OCI-LY7 (cell line): ENCODE results near the gene RPS15. TPM values are rescaled to one million over a fixed set of nuclear protein-coding genes. Genes with fewer than 3 reads are reported as not detected.

Source experiments
- BruUV-seq: library from RNA; stranded (reverse); fragments of 400-500 nt; replicated peaks from 2 replicates; lab custom pipeline; 2021; lab: Mats Ljungman, UMichigan
- CTCF ChIA-PET: fragments of 300-600 bp; sonication (Branson Sonifier 250); formaldehyde crosslinking; loops from one replicate; lab custom pipeline; 2022; ENCODE audit warnings: antibody characterized with exemption; ENCODE audit not compliant: unreplicated experiment; lab: Charles Lee
- POLR2A ChIA-PET: fragments of 300-600 bp; sonication (Branson Sonifier 250); formaldehyde crosslinking; loops from one replicate; lab custom pipeline; 2022; ENCODE audit warnings: antibody characterized with exemption; lab: Charles Lee
- DNase-seq: peaks from one replicate; pipeline ENCODE4 v3.0.0-alpha.2; 2015; ENCODE audit warnings: low spot score
- H2AFZ ChIP-seq: fragments of 200-600 bp; sonication (generic), shearing (Covaris generic); 2 replicates; pipeline ENCODE4 v1.6.1; 2014; ENCODE audit warnings: mild to moderate bottlenecking, antibody characterized with exemption, low read length, moderate library complexity
- H3K27ac ChIP-seq: fragments of 200-600 bp; sonication (generic); 2 replicates; pipeline ENCODE4 v1.5.1; 2014; ENCODE audit warnings: mixed run types, low read depth, mild to moderate bottlenecking, moderate library complexity, low read length, inconsistent platforms; ENCODE audit not compliant: poor library complexity, severe bottlenecking
- H3K36me3 ChIP-seq: fragments of 200-600 bp; sonication (generic); 2 replicates; pipeline ENCODE4 v1.6.1; 2014; ENCODE audit warnings: mild to moderate bottlenecking, antibody characterized with exemption, low read length, moderate library complexity, mixed read lengths; ENCODE audit not compliant: insufficient read depth
- H3K4me1 ChIP-seq: fragments of 200-600 bp; sonication (generic); 2 replicates; pipeline ENCODE4 v1.5.1; 2014; ENCODE audit warnings: mild to moderate bottlenecking, low read length; ENCODE audit not compliant: insufficient read depth, poor library complexity, severe bottlenecking
- H3K4me2 ChIP-seq: fragments of 200-600 bp; sonication (generic); 2 replicates; pipeline ENCODE4 v1.6.1; 2014; ENCODE audit warnings: mild to moderate bottlenecking, low read length
- H3K4me3 ChIP-seq: fragments of 200-600 bp; sonication (generic); 2 replicates; pipeline ENCODE4 v1.5.1; 2014; ENCODE audit warnings: mild to moderate bottlenecking, low read depth, low read length; ENCODE audit not compliant: poor library complexity, severe bottlenecking
- H3K79me2 ChIP-seq: fragments of 200-600 bp; sonication (generic); 2 replicates; pipeline ENCODE4 v1.6.1; 2016; ENCODE audit warnings: low read depth, mild to moderate bottlenecking, low read length, moderate library complexity, mixed read lengths; ENCODE audit not compliant: insufficient read depth
- H3K9me2 ChIP-seq: fragments of 200-600 bp; sonication (generic); 2 replicates; pipeline ENCODE4 v1.6.1; 2016; ENCODE audit warnings: mild to moderate bottlenecking, low read length, mixed read lengths; ENCODE audit not compliant: insufficient read depth
- H3K9me3 ChIP-seq: fragments of 200-600 bp; sonication (generic); 2 replicates; pipeline ENCODE4 v1.6.1; 2014; ENCODE audit warnings: mild to moderate bottlenecking, mixed run types, low read length, mixed read lengths
- H4K20me1 ChIP-seq: fragments of 200-600 bp; sonication (generic); 2 replicates; pipeline ENCODE4 v1.6.1; 2014; ENCODE audit warnings: mild to moderate bottlenecking, antibody characterized with exemption, low read length, moderate library complexity, mixed read lengths; ENCODE audit not compliant: insufficient read depth
- EZH2phosphoT487 ChIP-seq: fragments of 200-600 bp; sonication (generic); IDR thresholded peaks from 2 replicates; pipeline ENCODE4 v1.6.1; 2018; ENCODE audit warnings: low read depth, borderline replicate concordance, mild to moderate bottlenecking, mixed run types, antibody characterized with exemption, low read length, moderate library complexity, mixed read lengths
- intact Hi-C: fragments of 100-400 bp; cut with micrococcal nuclease; formaldehyde crosslinking; loops from one replicate; pipeline ENCODE4 v1.10.0; 2022; ENCODE audit not compliant: unreplicated experiment
- total RNA-seq, 2 experiments: library from RNA; depleted of rRNA in 1 of 2; stranded (reverse); fragments of >200 nt in 1 of 2; shearing (Covaris generic) in 1 of 2; gene quantifications; 2 replicates each; pipeline ENCODE4 v1.2.3, GENCODE V29; 2014 to 2022
- TF ChIP-seq, protein P1 (sequence below): fragments of 200-600 bp; sonication (generic); conservative IDR thresholded peaks from 2 replicates; pipeline ENCODE4 v1.5.1; 2014; ENCODE audit warnings: mild to moderate bottlenecking, antibody characterized with exemption, low read length, moderate library complexity, mixed read lengths

The RPS15 gene
- total RNA-seq, 2 experiments from 2014 or later, result 1,860 to 2,068 TPM

DNA sequence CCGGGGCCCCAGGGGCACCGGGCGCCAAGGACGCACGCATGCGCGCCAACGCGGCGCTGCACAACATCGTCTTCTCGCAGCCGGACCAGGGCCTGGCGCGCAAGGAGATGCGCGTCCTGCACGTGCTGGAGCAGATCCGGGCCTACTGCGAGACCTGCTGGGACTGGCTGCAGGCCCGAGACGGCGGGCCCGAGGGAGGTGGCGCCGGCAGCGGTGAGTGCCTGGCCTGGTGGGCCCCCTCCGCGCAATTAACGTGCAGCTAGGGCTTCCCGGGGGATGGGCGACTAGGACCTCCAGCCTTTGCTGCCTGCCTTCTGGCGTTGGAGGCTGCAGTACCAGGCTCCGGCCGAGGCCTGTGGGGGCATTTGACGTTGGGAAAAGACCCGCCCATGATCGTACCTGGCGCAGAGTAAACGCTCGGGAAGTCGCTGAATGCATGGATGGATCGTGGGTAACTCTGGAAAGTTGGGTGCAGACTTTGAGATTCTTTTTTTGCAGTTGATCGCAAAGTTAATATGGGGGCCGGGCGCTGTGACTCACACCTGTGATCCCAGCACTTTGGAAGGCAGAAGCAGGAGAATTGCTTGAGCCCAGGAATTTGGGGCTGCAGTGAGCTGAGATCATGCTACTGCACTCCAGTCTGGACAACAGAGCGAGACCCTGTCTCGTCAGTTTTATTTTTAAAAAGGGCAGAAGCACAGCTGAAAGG is 19.0 kb downstream of the RPS15 start:
- intact Hi-C loops, result no loop called here
- no peaks in the 10 kb centered on the region for H4K20me1 ChIP-seq
- TF ChIP-seq EZH2phosphoT487, result no peak
- TF ChIP-seq, protein P1, sequence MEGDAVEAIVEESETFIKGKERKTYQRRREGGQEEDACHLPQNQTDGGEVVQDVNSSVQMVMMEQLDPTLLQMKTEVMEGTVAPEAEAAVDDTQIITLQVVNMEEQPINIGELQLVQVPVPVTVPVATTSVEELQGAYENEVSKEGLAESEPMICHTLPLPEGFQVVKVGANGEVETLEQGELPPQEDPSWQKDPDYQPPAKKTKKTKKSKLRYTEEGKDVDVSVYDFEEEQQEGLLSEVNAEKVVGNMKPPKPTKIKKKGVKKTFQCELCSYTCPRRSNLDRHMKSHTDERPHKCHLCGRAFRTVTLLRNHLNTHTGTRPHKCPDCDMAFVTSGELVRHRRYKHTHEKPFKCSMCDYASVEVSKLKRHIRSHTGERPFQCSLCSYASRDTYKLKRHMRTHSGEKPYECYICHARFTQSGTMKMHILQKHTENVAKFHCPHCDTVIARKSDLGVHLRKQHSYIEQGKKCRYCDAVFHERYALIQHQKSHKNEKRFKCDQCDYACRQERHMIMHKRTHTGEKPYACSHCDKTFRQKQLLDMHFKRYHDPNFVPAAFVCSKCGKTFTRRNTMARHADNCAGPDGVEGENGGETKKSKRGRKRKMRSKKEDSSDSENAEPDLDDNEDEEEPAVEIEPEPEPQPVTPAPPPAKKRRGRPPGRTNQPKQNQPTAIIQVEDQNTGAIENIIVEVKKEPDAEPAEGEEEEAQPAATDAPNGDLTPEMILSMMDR, result no peak
- no TSS peak for BruUV-seq
- no peaks in the 10 kb centered on the region for H3K79me2 ChIP-seq
- H3K9me3 ChIP-seq, result no peaks in the 10 kb centered on the region
- no peak overlapping the region for H2AFZ ChIP-seq
- ChIA-PET POLR2A (no interaction called here), CTCF (no interaction called here)
- DNase-seq, result no peak
- H3K27ac ChIP-seq, result no peak overlapping the region
- H3K4me1 ChIP-seq, result peaks cover 26% of the 10 kb centered on the region
- no peak overlapping the region for H3K4me3 ChIP-seq
- no peaks in the 10 kb centered on the region for H3K9me2 ChIP-seq
- H3K36me3 ChIP-seq, result no peaks in the 10 kb centered on the region
- no peak overlapping the region for H3K4me2 ChIP-seq

GRCh38 chr19:1457892-1458291 is 19.7 kb downstream of the RPS15 start:
- Histone ChIP-seq H3K79me2 (no peaks in the 10 kb centered on the region), H4K20me1 (no peaks in the 10 kb centered on the region), H3K27ac (no peak overlapping the region), H3K4me3 (no peak overlapping the region), H2AFZ (no peak overlapping the region), H3K9me3 (no peaks in the 10 kb centered on the region), H3K36me3 (no peaks in the 10 kb centered on the region), H3K9me2 (no peaks in the 10 kb centered on the region), H3K4me1 (peaks cover 26% of the 10 kb centered on the region), H3K4me2 (no peak overlapping the region)
- DNase-seq, result no peak
- ChIA-PET POLR2A (no interaction called here), CTCF (no interaction called here)
- intact Hi-C loops, result no loop called here
- TF ChIP-seq, protein P1, result no peak
- TF ChIP-seq EZH2phosphoT487, result no peak
- BruUV-seq, result no TSS peak

- intact Hi-C loops, result no loop called here
These were observed 21.3 kb downstream of the RPS15 start for GRCh38 chr19:1459479-1459878.

More at GRCh38 chr19:1459479-1459878, 21.3 kb downstream of the RPS15 start:
- no peak for DNase-seq
- no peaks in the 10 kb centered on the region for H3K36me3 ChIP-seq
- ChIA-PET CTCF (no interaction called here), POLR2A (no interaction called here)
- TF ChIP-seq, protein P1, result no peak
- no peak for TF ChIP-seq EZH2phosphoT487
- H3K4me1 ChIP-seq, result peaks cover 18% of the 10 kb centered on the region
- no peaks in the 10 kb centered on the region for H3K79me2 ChIP-seq
- H2AFZ ChIP-seq, result no peak overlapping the region
- no TSS peak for BruUV-seq
- H3K9me3 ChIP-seq, result no peaks in the 10 kb centered on the region
- no peaks in the 10 kb centered on the region for H3K9me2 ChIP-seq
- H3K4me2 ChIP-seq, result no peak overlapping the region
- H3K4me3 ChIP-seq, result no peak overlapping the region
- H3K27ac ChIP-seq, result no peak overlapping the region
- H4K20me1 ChIP-seq, result no peaks in the 10 kb centered on the region
